Neural cell (in vitro differentiated cells): ENCODE results near the gene LCOR. TPM values are rescaled to one million over a fixed set of nuclear protein-coding genes. Genes with fewer than 3 reads are reported as not detected.

ENCODE experiments used
- H2AFZ ChIP-seq: fragments of 200-600, 300-800 bp; sonication (generic), shearing (Covaris generic); 2 replicates; pipeline ENCODE4 v1.6.0; 2014; ENCODE audit warnings: low read depth, mild to moderate bottlenecking, antibody characterized with exemption, low read length, moderate library complexity
- H3F3A ChIP-seq: fragments of 200-600 bp; shearing (Covaris generic); 2 replicates; pipeline ENCODE4 v1.6.1; 2016; ENCODE audit warnings: mild to moderate bottlenecking, moderate library complexity, mixed read lengths, antibody characterized with exemption, low read length; ENCODE audit not compliant: insufficient read depth, poor library complexity, severe bottlenecking
- H3K27ac ChIP-seq: fragments of 200-600, 300-800 bp; sonication (generic), shearing (Covaris generic); 2 replicates; pipeline ENCODE4 v1.5.1; 2014; ENCODE audit warnings: mild to moderate bottlenecking, low read length, moderate library complexity
- H3K27me3 ChIP-seq: fragments of 300-800, 200-600 bp; sonication (generic), shearing (Covaris generic); 2 replicates; pipeline ENCODE4 v1.6.0; 2014; ENCODE audit warnings: mild to moderate bottlenecking, low read depth, low read length, moderate library complexity; ENCODE audit not compliant: insufficient read depth
- H3K36me3 ChIP-seq: fragments of 300-800, 200-600 bp; sonication (generic), shearing (Covaris generic); 2 replicates; pipeline ENCODE4 v1.5.1; 2014; ENCODE audit warnings: mild to moderate bottlenecking, antibody characterized with exemption, low read length, moderate library complexity; ENCODE audit not compliant: insufficient read depth
- H3K4me2 ChIP-seq: fragments of 300-800, 200-600 bp; sonication (generic), shearing (Covaris generic); 2 replicates; pipeline ENCODE4 v1.6.0; 2014; ENCODE audit warnings: mild to moderate bottlenecking, low read length
- H3K4me3 ChIP-seq: fragments of 300-800, 200-600 bp; sonication (generic), shearing (Covaris generic); 2 replicates; pipeline ENCODE4 v1.5.1; 2014; ENCODE audit warnings: mild to moderate bottlenecking, low read length, moderate library complexity
- H3K79me2 ChIP-seq: fragments of 200-600 bp; shearing (Covaris generic); replicated peaks from 2 replicates; pipeline ENCODE4 v1.6.0; 2014; ENCODE audit warnings: mild to moderate bottlenecking, low read length, moderate library complexity; ENCODE audit not compliant: insufficient read depth
- H3K9ac ChIP-seq: fragments of 300-800, 200-600 bp; sonication (generic), shearing (Covaris generic); 2 replicates; pipeline ENCODE4 v1.6.1; 2016; ENCODE audit warnings: mild to moderate bottlenecking, low read length, mixed read lengths
- H3K9me2 ChIP-seq: fragments of 200-600 bp; shearing (Covaris generic); 2 replicates; pipeline ENCODE4 v1.6.1; 2016; ENCODE audit warnings: mild to moderate bottlenecking, low read length, mixed read lengths; ENCODE audit not compliant: insufficient read depth
- H3K9me3 ChIP-seq: fragments of 200-600, 300-800 bp; sonication (generic), shearing (Covaris generic); 2 replicates; pipeline ENCODE4 v1.6.1; 2016; ENCODE audit warnings: mild to moderate bottlenecking, mixed run types, low read length, moderate library complexity, mixed read lengths
- H4K20me1 ChIP-seq: fragments of 200-600 bp; shearing (Covaris generic); 2 replicates; pipeline ENCODE4 v1.6.1; 2016; ENCODE audit warnings: mild to moderate bottlenecking, mixed run types; ENCODE audit not compliant: insufficient read depth
- EP300 ChIP-seq: fragments of 450-650 bp; conservative IDR thresholded peaks from 2 replicates; pipeline ENCODE4 v1.6.1; 2014; ENCODE audit warnings: antibody characterized with exemption, mild to moderate bottlenecking, moderate library complexity; ENCODE audit not compliant: poor library complexity, severe bottlenecking
- EZH2 ChIP-seq: fragments of 200-600, 300-800 bp; shearing (Covaris generic), sonication (generic); IDR thresholded peaks from 2 replicates; pipeline ENCODE4 v1.6.1; 2014; ENCODE audit warnings: antibody characterized with exemption, low read length, borderline replicate concordance, mild to moderate bottlenecking; ENCODE audit not compliant: insufficient read depth, poor library complexity, severe bottlenecking
- MXI1 ChIP-seq: fragments of 450-650 bp; conservative IDR thresholded peaks from 2 replicates; pipeline ENCODE4 v1.6.1; 2014; ENCODE audit warnings: antibody characterized with exemption, mild to moderate bottlenecking; ENCODE audit not compliant: poor library complexity, severe bottlenecking
- POLR2AphosphoS5 ChIP-seq: IDR thresholded peaks from 2 replicates; pipeline ENCODE4 v1.6.1; 2012
- RAD21 ChIP-seq: fragments of 450-650 bp; conservative IDR thresholded peaks from 2 replicates; pipeline ENCODE4 v1.6.1; 2014; ENCODE audit warnings: antibody characterized with exemption, mild to moderate bottlenecking, moderate library complexity
- SMC3 ChIP-seq: fragments of 450-650 bp; conservative IDR thresholded peaks from 2 replicates; pipeline ENCODE4 v1.6.1; 2014; ENCODE audit warnings: antibody characterized with exemption, mild to moderate bottlenecking, moderate library complexity; ENCODE audit not compliant: poor library complexity
- TAF1 ChIP-seq: IDR thresholded peaks from 2 replicates; pipeline ENCODE4 v1.6.1; 2012; ENCODE audit warnings: low read depth
- polyA plus RNA-seq: library from polyadenylated mRNA; depleted of rRNA; stranded (reverse); fragments of >200 nt; gene quantifications from 2 replicates; pipeline ENCODE4 v1.2.3, GENCODE V29; 2014
- TF ChIP-seq, protein P1 (sequence below): IDR thresholded peaks from 2 replicates; pipeline ENCODE4 v1.6.1; 2012; ENCODE audit warnings: borderline replicate concordance
- TF ChIP-seq, protein P2 (sequence below): fragments of 450-650 bp; IDR thresholded peaks from 2 replicates; pipeline ENCODE4 v1.5.1; 2014; ENCODE audit warnings: antibody characterized with exemption, mild to moderate bottlenecking, moderate library complexity; ENCODE audit not compliant: poor library complexity, severe bottlenecking

Gene LCOR
- polyA plus RNA-seq, 1 donor from 2014 or later = 61.1 TPM

DNA sequence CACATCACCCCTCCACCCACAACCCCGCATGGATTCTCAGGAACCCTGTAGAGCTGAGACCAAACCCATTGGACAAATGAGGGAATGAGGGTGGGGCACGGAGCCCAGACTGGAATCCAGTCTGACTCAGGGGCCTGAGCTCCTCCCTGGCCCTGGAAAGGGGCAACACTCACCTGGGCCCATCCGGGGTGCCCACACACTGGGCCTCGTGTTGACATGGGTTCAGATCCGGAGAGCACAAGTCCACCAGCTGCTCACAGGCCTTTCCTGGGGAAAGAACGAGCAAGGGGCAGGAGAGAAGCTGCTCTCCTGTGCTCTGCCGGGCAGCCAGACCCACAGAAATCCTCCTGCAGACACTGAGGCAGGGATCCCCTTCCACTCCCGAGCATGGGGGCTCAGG, 181.5 kb downstream of the LCOR start:
- Histone ChIP-seq H3K9me2 (no peaks in the 10 kb centered on the region), H3K9me3 (no peaks in the 10 kb centered on the region), H3K36me3 (no peaks in the 10 kb centered on the region), H3K9ac (no peak overlapping the region), H3F3A (no peaks in the 10 kb centered on the region), H3K79me2 (no peaks in the 10 kb centered on the region), H3K4me3 (no peak overlapping the region), H4K20me1 (no peaks in the 10 kb centered on the region), H2AFZ (no peak overlapping the region), H3K4me2 (no peak overlapping the region), H3K27me3 (no peaks in the 10 kb centered on the region), H3K27ac (no peak overlapping the region)
- TF ChIP-seq RAD21 (no peak), POLR2AphosphoS5 (no peak), TAF1 (no peak), MXI1 (no peak), EP300 (no peak), SMC3 (no peak)

DNA sequence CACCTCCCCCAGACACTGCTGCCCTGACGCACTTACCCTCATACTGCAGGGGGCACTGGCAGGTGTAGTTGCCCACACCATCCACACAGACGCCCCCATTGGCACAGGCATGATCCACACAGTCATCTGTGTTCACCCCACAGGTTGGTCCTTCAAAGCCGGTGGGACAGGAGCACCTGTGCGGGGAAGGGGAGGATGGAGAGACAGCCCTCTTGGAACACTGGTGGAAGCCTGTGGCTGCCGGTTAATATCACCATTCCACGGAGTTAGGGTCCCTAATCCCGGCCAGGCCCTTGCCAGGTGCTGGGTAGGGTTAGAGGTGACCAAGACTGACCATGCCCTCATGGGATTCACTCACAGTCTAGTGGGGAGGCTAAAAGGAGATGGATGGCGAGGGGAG, 181.9 kb downstream of the LCOR start:
- Histone ChIP-seq H3K79me2 (no peaks in the 10 kb centered on the region), H3K9me3 (no peaks in the 10 kb centered on the region), H3K9me2 (no peaks in the 10 kb centered on the region), H4K20me1 (no peaks in the 10 kb centered on the region), H3K4me3 (no peak overlapping the region), H3K27me3 (no peaks in the 10 kb centered on the region), H3K36me3 (no peaks in the 10 kb centered on the region), H3K9ac (no peak overlapping the region), H3K27ac (no peak overlapping the region), H2AFZ (no peak overlapping the region), H3K4me2 (no peak overlapping the region), H3F3A (no peaks in the 10 kb centered on the region)
- TF ChIP-seq TAF1 (no peak), SMC3 (no peak), RAD21 (no peak), MXI1 (no peak), EZH2 (no peak), POLR2AphosphoS5 (no peak), EP300 (no peak)
- TF ChIP-seq, protein P1, sequence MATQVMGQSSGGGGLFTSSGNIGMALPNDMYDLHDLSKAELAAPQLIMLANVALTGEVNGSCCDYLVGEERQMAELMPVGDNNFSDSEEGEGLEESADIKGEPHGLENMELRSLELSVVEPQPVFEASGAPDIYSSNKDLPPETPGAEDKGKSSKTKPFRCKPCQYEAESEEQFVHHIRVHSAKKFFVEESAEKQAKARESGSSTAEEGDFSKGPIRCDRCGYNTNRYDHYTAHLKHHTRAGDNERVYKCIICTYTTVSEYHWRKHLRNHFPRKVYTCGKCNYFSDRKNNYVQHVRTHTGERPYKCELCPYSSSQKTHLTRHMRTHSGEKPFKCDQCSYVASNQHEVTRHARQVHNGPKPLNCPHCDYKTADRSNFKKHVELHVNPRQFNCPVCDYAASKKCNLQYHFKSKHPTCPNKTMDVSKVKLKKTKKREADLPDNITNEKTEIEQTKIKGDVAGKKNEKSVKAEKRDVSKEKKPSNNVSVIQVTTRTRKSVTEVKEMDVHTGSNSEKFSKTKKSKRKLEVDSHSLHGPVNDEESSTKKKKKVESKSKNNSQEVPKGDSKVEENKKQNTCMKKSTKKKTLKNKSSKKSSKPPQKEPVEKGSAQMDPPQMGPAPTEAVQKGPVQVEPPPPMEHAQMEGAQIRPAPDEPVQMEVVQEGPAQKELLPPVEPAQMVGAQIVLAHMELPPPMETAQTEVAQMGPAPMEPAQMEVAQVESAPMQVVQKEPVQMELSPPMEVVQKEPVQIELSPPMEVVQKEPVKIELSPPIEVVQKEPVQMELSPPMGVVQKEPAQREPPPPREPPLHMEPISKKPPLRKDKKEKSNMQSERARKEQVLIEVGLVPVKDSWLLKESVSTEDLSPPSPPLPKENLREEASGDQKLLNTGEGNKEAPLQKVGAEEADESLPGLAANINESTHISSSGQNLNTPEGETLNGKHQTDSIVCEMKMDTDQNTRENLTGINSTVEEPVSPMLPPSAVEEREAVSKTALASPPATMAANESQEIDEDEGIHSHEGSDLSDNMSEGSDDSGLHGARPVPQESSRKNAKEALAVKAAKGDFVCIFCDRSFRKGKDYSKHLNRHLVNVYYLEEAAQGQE = no peak
- TF ChIP-seq, protein P2, sequence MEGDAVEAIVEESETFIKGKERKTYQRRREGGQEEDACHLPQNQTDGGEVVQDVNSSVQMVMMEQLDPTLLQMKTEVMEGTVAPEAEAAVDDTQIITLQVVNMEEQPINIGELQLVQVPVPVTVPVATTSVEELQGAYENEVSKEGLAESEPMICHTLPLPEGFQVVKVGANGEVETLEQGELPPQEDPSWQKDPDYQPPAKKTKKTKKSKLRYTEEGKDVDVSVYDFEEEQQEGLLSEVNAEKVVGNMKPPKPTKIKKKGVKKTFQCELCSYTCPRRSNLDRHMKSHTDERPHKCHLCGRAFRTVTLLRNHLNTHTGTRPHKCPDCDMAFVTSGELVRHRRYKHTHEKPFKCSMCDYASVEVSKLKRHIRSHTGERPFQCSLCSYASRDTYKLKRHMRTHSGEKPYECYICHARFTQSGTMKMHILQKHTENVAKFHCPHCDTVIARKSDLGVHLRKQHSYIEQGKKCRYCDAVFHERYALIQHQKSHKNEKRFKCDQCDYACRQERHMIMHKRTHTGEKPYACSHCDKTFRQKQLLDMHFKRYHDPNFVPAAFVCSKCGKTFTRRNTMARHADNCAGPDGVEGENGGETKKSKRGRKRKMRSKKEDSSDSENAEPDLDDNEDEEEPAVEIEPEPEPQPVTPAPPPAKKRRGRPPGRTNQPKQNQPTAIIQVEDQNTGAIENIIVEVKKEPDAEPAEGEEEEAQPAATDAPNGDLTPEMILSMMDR = no peak
